H9 (cell line): ENCODE data around the gene CXCR4. TPM values are rescaled to one million over a fixed set of nuclear protein-coding genes. Genes with fewer than 3 reads are reported as not detected.

Experiments
- DNase-seq: peaks from one replicate; pipeline ENCODE4 v3.0.0-alpha.2; 2017
- H2AFZ ChIP-seq: one replicate; pipeline ENCODE4 v1.6.1; 2013; ENCODE audit warnings: mild to moderate bottlenecking, low read length, control low read depth, moderate library complexity
- H2AK5ac ChIP-seq: 2 replicates; pipeline ENCODE4 v1.6.1; 2013; ENCODE audit warnings: low read length, control low read depth, mixed read lengths; ENCODE audit not compliant: insufficient read length
- H2BK120ac ChIP-seq: one replicate; pipeline ENCODE4 v1.6.1; 2013; ENCODE audit warnings: low read depth, mild to moderate bottlenecking, low read length, control low read depth, inconsistent platforms; ENCODE audit not compliant: poor library complexity, severe bottlenecking
- H2BK12ac ChIP-seq: 2 replicates; pipeline ENCODE4 v1.6.1; 2013; ENCODE audit warnings: low read length, control low read depth, mixed read lengths, low read depth; ENCODE audit not compliant: insufficient read length
- H2BK15ac ChIP-seq: 2 replicates; pipeline ENCODE4 v1.6.1; 2013; ENCODE audit warnings: low read depth, low read length, control low read depth
- H2BK20ac ChIP-seq: one replicate; pipeline ENCODE4 v1.6.1; 2013; ENCODE audit warnings: low read depth, mild to moderate bottlenecking, low read length, control low read depth, inconsistent platforms; ENCODE audit not compliant: poor library complexity, severe bottlenecking
- H2BK5ac ChIP-seq: 2 replicates; pipeline ENCODE4 v1.6.1; 2013; ENCODE audit warnings: low read length, control low read depth, mixed read lengths; ENCODE audit not compliant: insufficient read length
- H3K14ac ChIP-seq: 2 replicates; pipeline ENCODE4 v1.6.1; 2013; ENCODE audit warnings: low read length, control low read depth; ENCODE audit not compliant: insufficient read depth
- H3K18ac ChIP-seq: 2 replicates; pipeline ENCODE4 v1.6.1; 2013; ENCODE audit warnings: low read depth, mild to moderate bottlenecking, mixed read lengths, low read length, control low read depth; ENCODE audit not compliant: insufficient read length
- H3K23ac ChIP-seq: 2 replicates; pipeline ENCODE4 v1.6.1; 2013; ENCODE audit warnings: low read length, control low read depth, mixed read lengths, low read depth; ENCODE audit not compliant: insufficient read length
- H3K23me2 ChIP-seq: 2 replicates; pipeline ENCODE4 v1.6.1; 2013; ENCODE audit warnings: low read depth, mild to moderate bottlenecking, mixed read lengths, low read length, control low read depth; ENCODE audit not compliant: insufficient read length, poor library complexity, severe bottlenecking
- H3K27ac ChIP-seq: 2 replicates; pipeline ENCODE4 v1.5.1; 2013; ENCODE audit warnings: low read length, control low read depth, mixed read lengths, low read depth; ENCODE audit not compliant: insufficient read length
- H3K27me3 ChIP-seq: 2 replicates; pipeline ENCODE4 v1.6.1; 2013; ENCODE audit warnings: low read length, control low read depth, inconsistent platforms; ENCODE audit not compliant: insufficient read depth
- H3K4ac ChIP-seq: 2 replicates; pipeline ENCODE4 v1.6.1; 2013; ENCODE audit warnings: low read depth, mild to moderate bottlenecking, control low read depth, inconsistent platforms, low read length, moderate library complexity
- H3K4me1 ChIP-seq: 2 replicates; pipeline ENCODE4 v1.6.1; 2013; ENCODE audit warnings: low read length, control low read depth, inconsistent platforms; ENCODE audit not compliant: insufficient read depth
- H3K4me2 ChIP-seq: 2 replicates; pipeline ENCODE4 v1.6.1; 2013; ENCODE audit warnings: low read length, control low read depth, mixed read lengths; ENCODE audit not compliant: insufficient read length, insufficient read depth
- H3K56ac ChIP-seq: 2 replicates; pipeline ENCODE4 v1.6.1; 2013; ENCODE audit warnings: low read depth, mild to moderate bottlenecking, mixed read lengths, low read length, control low read depth; ENCODE audit not compliant: insufficient read length
- H3K79me1 ChIP-seq: 2 replicates; pipeline ENCODE4 v1.6.1; 2013; ENCODE audit warnings: low read depth, mild to moderate bottlenecking, moderate library complexity, low read length, control low read depth, inconsistent platforms; ENCODE audit not compliant: insufficient read depth, poor library complexity, severe bottlenecking
- H3K79me2 ChIP-seq: 2 replicates; pipeline ENCODE4 v1.6.1; 2013; ENCODE audit warnings: low read length, control low read depth, inconsistent platforms; ENCODE audit not compliant: insufficient read depth
- H3K9ac ChIP-seq: 2 replicates; pipeline ENCODE4 v1.6.1; 2013; ENCODE audit warnings: low read length, control low read depth, mixed read lengths; ENCODE audit not compliant: insufficient read length; ENCODE audit errors: extremely low read depth
- H3K9me3 ChIP-seq: one replicate; pipeline ENCODE4 v1.6.1; 2013; ENCODE audit warnings: low read depth, low read length, inconsistent platforms; ENCODE audit not compliant: control insufficient read depth
- H3T11ph ChIP-seq: one replicate; pipeline ENCODE4 v1.6.1; 2013; ENCODE audit warnings: mild to moderate bottlenecking, low read length, control low read depth, inconsistent platforms
- H4K20me1 ChIP-seq: one replicate; pipeline ENCODE4 v1.6.1; 2013; ENCODE audit not compliant: control insufficient read depth, insufficient read length, insufficient read depth
- H4K5ac ChIP-seq: 2 replicates; pipeline ENCODE4 v1.6.1; 2013; ENCODE audit warnings: low read depth, mild to moderate bottlenecking, mixed read lengths, low read length, control low read depth; ENCODE audit not compliant: insufficient read length
- H4K8ac ChIP-seq: replicated peaks from 2 replicates; pipeline ENCODE4 v1.6.1; 2013; ENCODE audit warnings: low read length, control low read depth, mixed read lengths, low read depth; ENCODE audit not compliant: insufficient read length
- H4K91ac ChIP-seq: 2 replicates; pipeline ENCODE4 v1.6.1; 2013; ENCODE audit warnings: low read depth, mild to moderate bottlenecking, moderate library complexity, mixed read lengths, low read length, control low read depth; ENCODE audit not compliant: insufficient read length
- H3K27ac Mint-ChIP-seq, 3 experiments: 2 replicates in 2 of 3; 3 replicates in 1 of 3; pipeline ENCODE4 v1.8.0; 2020 to 2021; ENCODE audit warnings: mixed read lengths in 3 of 3, mild to moderate bottlenecking in 1 of 3, moderate library complexity in 1 of 3
- H3K27me3 Mint-ChIP-seq: 2 replicates; pipeline ENCODE4 v1.8.0; 2021; ENCODE audit warnings: low read depth, mild to moderate bottlenecking, moderate library complexity, mixed read lengths
- H3K36me3 Mint-ChIP-seq, 3 experiments: 2 replicates in 2 of 3; 3 replicates in 1 of 3; pipeline ENCODE4 v1.8.0; 2020 to 2021; ENCODE audit warnings: low read depth in 3 of 3, mixed read lengths in 3 of 3; ENCODE audit not compliant: insufficient read depth in 1 of 3
- H3K4me1 Mint-ChIP-seq, 2 experiments: 2 replicates each; pipeline ENCODE4 v1.8.0; 2020; ENCODE audit warnings: mixed read lengths in 2 of 2
- H3K4me3 Mint-ChIP-seq, 2 experiments: 2 replicates in 1 of 2; 3 replicates in 1 of 2; pipeline ENCODE4 v1.8.0; 2020 to 2021; ENCODE audit warnings: mild to moderate bottlenecking in 2 of 2, mixed read lengths in 2 of 2, moderate library complexity in 1 of 2
- H3K9me3 Mint-ChIP-seq, 2 experiments: 2 replicates in 1 of 2; 3 replicates in 1 of 2; pipeline ENCODE4 v1.8.0; 2020; ENCODE audit warnings: mild to moderate bottlenecking in 2 of 2, mixed read lengths in 2 of 2, moderate library complexity in 1 of 2
- WGBS: extraction: QIAGEN DNeasy Blood & Tissue Kit; methylation state at CpG from one replicate; pipeline ENCODE4 v1.1.7; 2013; ENCODE audit warnings: missing lambda C conversion rate, low lambda C conversion rate, mixed read lengths; ENCODE audit not compliant: insufficient read length; ENCODE audit errors: extremely low coverage; 5-methylcytosine and 5-hydroxymethylcytosine counted together
- total RNA-seq: library from RNA; stranded (reverse); gene quantifications from 2 replicates; pipeline ENCODE4 v1.2.1, GENCODE V29; 2021
- TF ChIP-seq, protein P1 (sequence below): fragments of 200-600 bp; sonication (generic); conservative IDR thresholded peaks from 3 replicates; pipeline ENCODE4 v1.8.0; 2021; ENCODE audit warnings: antibody characterized with exemption, mild to moderate bottlenecking

CXCR4 gene
- total RNA-seq, 1 experiment from 2014 or later: 1.0 TPM

DNA sequence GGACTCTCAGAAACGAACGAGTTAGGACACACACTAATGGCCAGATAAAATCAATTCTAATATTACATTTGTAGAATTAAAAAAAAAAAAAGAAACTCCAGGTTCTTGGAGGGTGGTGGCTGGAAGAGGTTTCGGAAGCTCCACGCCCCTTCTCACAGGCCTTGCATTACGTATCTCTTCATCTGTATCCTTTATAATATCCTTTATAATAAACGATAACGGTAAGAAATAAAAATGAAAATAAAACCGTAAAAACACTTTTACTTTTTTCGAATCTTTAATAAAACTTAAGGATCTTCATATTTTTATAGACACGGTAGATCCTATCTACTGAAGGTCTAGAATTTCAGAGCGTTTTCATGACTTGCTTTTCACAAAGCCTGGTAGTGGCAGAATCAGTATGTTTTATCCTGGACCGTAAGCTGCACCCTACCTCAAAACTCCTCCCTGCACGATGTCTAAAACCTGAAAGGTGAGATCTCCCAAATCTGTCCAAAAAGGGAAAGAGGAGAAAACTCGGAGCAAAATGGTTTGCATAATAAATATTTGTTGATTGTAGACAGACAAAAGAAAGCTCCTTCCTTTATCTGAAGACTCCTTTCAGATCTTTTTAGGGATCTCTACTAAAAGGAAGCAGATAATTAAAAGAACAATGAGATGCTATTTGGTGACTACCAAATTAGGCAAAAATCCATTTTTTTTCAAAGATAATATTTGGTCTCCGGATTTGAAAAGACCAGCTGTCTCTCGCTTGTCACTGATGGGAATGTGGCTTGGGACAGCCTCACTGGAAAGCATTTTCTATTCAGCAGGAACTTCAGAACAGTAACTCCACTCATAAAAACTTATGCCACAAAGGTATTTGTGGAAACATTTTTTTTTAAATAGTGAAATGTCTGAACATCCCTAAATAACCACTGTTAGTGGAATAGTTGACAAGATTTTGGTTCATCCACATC lies 2.0 kb upstream of the CXCR4 start:
- Mint-ChIP-seq H3K4me3 (peak overlapping the region; percentile 78 to 92), H3K27ac (no peak overlapping the region), H3K36me3 (peaks cover 0 to 3% (median under 1%) of the 10 kb centered on the region in 3 experiments; a peak in 2 of 7 replicates), H3K9me3 (no peaks in the 10 kb centered on the region; a peak in 1 of 5 replicates), H3K4me1 (peaks cover 41 to 43% of the 10 kb centered on the region in 2 experiments), H3K27me3 (peaks cover 67% of the 10 kb centered on the region)
- Histone ChIP-seq H4K5ac (no peak overlapping the region), H3K4me1 (no peaks in the 10 kb centered on the region; the same call in 1 of the 2 replicates), H3K56ac (no peak overlapping the region), H2BK15ac (no peak overlapping the region), H3K4me2 (peak overlapping the region; percentile 69), H2BK12ac (no peak overlapping the region), H3K9me3 (no peaks in the 10 kb centered on the region), H3K79me2 (no peaks in the 10 kb centered on the region), H2BK120ac (no peak overlapping the region), H3K9ac (no peak overlapping the region), H2BK20ac (no peak overlapping the region), H2BK5ac (no peak overlapping the region), H3K27me3 (peaks cover 16% of the 10 kb centered on the region), H3K14ac (no peak overlapping the region), H3T11ph (no peak overlapping the region), H3K23me2 (peaks cover 31% of the 10 kb centered on the region), H3K79me1 (no peaks in the 10 kb centered on the region), H3K4ac (no peak overlapping the region), H2AK5ac (no peak overlapping the region), H3K18ac (no peak overlapping the region), H4K20me1 (no peaks in the 10 kb centered on the region), H2AFZ (peak overlapping the region; percentile 61), H3K23ac (no peak overlapping the region), H4K8ac (no peak overlapping the region), H4K91ac (no peak overlapping the region), H3K27ac (no peak overlapping the region)
- no CpG with 5 or more reads among the region's 16 CpGs for WGBS
- TF ChIP-seq, protein P1, sequence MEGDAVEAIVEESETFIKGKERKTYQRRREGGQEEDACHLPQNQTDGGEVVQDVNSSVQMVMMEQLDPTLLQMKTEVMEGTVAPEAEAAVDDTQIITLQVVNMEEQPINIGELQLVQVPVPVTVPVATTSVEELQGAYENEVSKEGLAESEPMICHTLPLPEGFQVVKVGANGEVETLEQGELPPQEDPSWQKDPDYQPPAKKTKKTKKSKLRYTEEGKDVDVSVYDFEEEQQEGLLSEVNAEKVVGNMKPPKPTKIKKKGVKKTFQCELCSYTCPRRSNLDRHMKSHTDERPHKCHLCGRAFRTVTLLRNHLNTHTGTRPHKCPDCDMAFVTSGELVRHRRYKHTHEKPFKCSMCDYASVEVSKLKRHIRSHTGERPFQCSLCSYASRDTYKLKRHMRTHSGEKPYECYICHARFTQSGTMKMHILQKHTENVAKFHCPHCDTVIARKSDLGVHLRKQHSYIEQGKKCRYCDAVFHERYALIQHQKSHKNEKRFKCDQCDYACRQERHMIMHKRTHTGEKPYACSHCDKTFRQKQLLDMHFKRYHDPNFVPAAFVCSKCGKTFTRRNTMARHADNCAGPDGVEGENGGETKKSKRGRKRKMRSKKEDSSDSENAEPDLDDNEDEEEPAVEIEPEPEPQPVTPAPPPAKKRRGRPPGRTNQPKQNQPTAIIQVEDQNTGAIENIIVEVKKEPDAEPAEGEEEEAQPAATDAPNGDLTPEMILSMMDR: no peak
- no peak for DNase-seq
